ENCODE results near the gene SGMS1.

DNA sequence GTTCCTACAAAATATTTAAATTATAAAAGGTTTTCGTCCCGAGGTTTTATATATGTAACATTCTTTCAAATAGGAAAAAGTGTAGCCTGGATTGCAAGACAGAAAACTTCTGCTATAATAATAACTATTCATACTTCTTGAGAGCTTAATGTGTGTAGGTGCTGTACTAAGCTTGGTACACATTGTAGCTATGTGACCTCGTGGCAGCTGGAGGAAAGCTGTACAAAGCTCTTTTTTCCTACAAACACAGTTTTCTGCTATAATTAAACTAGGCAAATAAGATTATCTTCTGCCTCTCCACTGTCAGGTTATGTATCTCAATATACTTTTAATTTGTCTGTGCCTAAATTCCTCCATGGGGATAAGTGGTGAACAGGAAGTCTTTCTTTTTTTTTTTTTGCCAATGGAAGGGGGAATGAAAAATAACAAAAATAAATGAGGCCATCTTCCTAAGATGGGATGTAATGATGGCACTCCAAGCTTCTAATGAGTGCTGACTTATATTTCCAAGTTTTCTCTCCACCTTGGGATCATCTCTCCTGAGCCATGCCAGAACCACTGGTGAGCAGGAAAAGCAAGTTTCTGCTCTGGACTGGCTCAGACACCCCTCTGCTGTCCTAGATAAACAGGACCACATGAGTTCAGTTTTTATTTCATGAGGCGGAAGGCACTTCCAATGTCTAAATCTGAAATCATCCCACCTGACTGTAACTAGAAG is 9.9 kb downstream of the SGMS1 start:
- TF ChIP-seq CTCF (IDR thresholded peaks at IDR 0.05) (no peak), POLR2A (IDR thresholded peaks at IDR 0.05) (no peak), POLR2AphosphoS5 (IDR thresholded peaks at IDR 0.05; ENCODE audit: insufficient read depth in 1 of 2, low read depth in 1 of 2) (no peak)

Measured in vagina (tissue), 2 donors.